ENCODE measurements around the gene UBE2V1.
"Not testable (repeated sequence)": the region's sequence is repeated elsewhere in the genome, so short reads cannot be mapped to it uniquely, and the experiment has no call there.

GRCh38 chr20:50103464-50104107 lies 9.4 kb downstream of the UBE2V1 start:
- not testable (repeated sequence) for TF ChIP-seq CTCF (IDR thresholded peaks at IDR 0.05; ENCODE audit: low read depth, low read length); EZH2phosphoT487 (IDR thresholded peaks at IDR 0.05; ENCODE audit: low read depth)
